H9 (cell line): ENCODE data around the gene TSC2. TPM values are rescaled to one million over a fixed set of nuclear protein-coding genes. Genes with fewer than 3 reads are reported as not detected.
A peak's percentile ranks its signal among the peaks of the same experiment; 100 is the strongest.

ENCODE experiments used
- DNase-seq: peaks from one replicate; pipeline ENCODE4 v3.0.0-alpha.2; 2017
- H2AFZ ChIP-seq: one replicate; pipeline ENCODE4 v1.6.1; 2013; ENCODE audit warnings: mild to moderate bottlenecking, low read length, control low read depth, moderate library complexity
- H2AK5ac ChIP-seq: 2 replicates; pipeline ENCODE4 v1.6.1; 2013; ENCODE audit warnings: low read length, control low read depth, mixed read lengths; ENCODE audit not compliant: insufficient read length
- H2BK120ac ChIP-seq: one replicate; pipeline ENCODE4 v1.6.1; 2013; ENCODE audit warnings: low read depth, mild to moderate bottlenecking, low read length, control low read depth, inconsistent platforms; ENCODE audit not compliant: poor library complexity, severe bottlenecking
- H2BK12ac ChIP-seq: 2 replicates; pipeline ENCODE4 v1.6.1; 2013; ENCODE audit warnings: low read length, control low read depth, mixed read lengths, low read depth; ENCODE audit not compliant: insufficient read length
- H2BK15ac ChIP-seq: 2 replicates; pipeline ENCODE4 v1.6.1; 2013; ENCODE audit warnings: low read depth, low read length, control low read depth
- H2BK20ac ChIP-seq: one replicate; pipeline ENCODE4 v1.6.1; 2013; ENCODE audit warnings: low read depth, mild to moderate bottlenecking, low read length, control low read depth, inconsistent platforms; ENCODE audit not compliant: poor library complexity, severe bottlenecking
- H2BK5ac ChIP-seq: 2 replicates; pipeline ENCODE4 v1.6.1; 2013; ENCODE audit warnings: low read length, control low read depth, mixed read lengths; ENCODE audit not compliant: insufficient read length
- H3K14ac ChIP-seq: 2 replicates; pipeline ENCODE4 v1.6.1; 2013; ENCODE audit warnings: low read length, control low read depth; ENCODE audit not compliant: insufficient read depth
- H3K18ac ChIP-seq: 2 replicates; pipeline ENCODE4 v1.6.1; 2013; ENCODE audit warnings: low read depth, mild to moderate bottlenecking, mixed read lengths, low read length, control low read depth; ENCODE audit not compliant: insufficient read length
- H3K23ac ChIP-seq: 2 replicates; pipeline ENCODE4 v1.6.1; 2013; ENCODE audit warnings: low read length, control low read depth, mixed read lengths, low read depth; ENCODE audit not compliant: insufficient read length
- H3K23me2 ChIP-seq: 2 replicates; pipeline ENCODE4 v1.6.1; 2013; ENCODE audit warnings: low read depth, mild to moderate bottlenecking, mixed read lengths, low read length, control low read depth; ENCODE audit not compliant: insufficient read length, poor library complexity, severe bottlenecking
- H3K27ac ChIP-seq: 2 replicates; pipeline ENCODE4 v1.5.1; 2013; ENCODE audit warnings: low read length, control low read depth, mixed read lengths, low read depth; ENCODE audit not compliant: insufficient read length
- H3K27me3 ChIP-seq: 2 replicates; pipeline ENCODE4 v1.6.1; 2013; ENCODE audit warnings: low read length, control low read depth, inconsistent platforms; ENCODE audit not compliant: insufficient read depth
- H3K4ac ChIP-seq: 2 replicates; pipeline ENCODE4 v1.6.1; 2013; ENCODE audit warnings: low read depth, mild to moderate bottlenecking, control low read depth, inconsistent platforms, low read length, moderate library complexity
- H3K4me1 ChIP-seq: 2 replicates; pipeline ENCODE4 v1.6.1; 2013; ENCODE audit warnings: low read length, control low read depth, inconsistent platforms; ENCODE audit not compliant: insufficient read depth
- H3K4me2 ChIP-seq: 2 replicates; pipeline ENCODE4 v1.6.1; 2013; ENCODE audit warnings: low read length, control low read depth, mixed read lengths; ENCODE audit not compliant: insufficient read length, insufficient read depth
- H3K56ac ChIP-seq: 2 replicates; pipeline ENCODE4 v1.6.1; 2013; ENCODE audit warnings: low read depth, mild to moderate bottlenecking, mixed read lengths, low read length, control low read depth; ENCODE audit not compliant: insufficient read length
- H3K79me1 ChIP-seq: 2 replicates; pipeline ENCODE4 v1.6.1; 2013; ENCODE audit warnings: low read depth, mild to moderate bottlenecking, moderate library complexity, low read length, control low read depth, inconsistent platforms; ENCODE audit not compliant: insufficient read depth, poor library complexity, severe bottlenecking
- H3K79me2 ChIP-seq: 2 replicates; pipeline ENCODE4 v1.6.1; 2013; ENCODE audit warnings: low read length, control low read depth, inconsistent platforms; ENCODE audit not compliant: insufficient read depth
- H3K9ac ChIP-seq: 2 replicates; pipeline ENCODE4 v1.6.1; 2013; ENCODE audit warnings: low read length, control low read depth, mixed read lengths; ENCODE audit not compliant: insufficient read length; ENCODE audit errors: extremely low read depth
- H3K9me3 ChIP-seq: one replicate; pipeline ENCODE4 v1.6.1; 2013; ENCODE audit warnings: low read depth, low read length, inconsistent platforms; ENCODE audit not compliant: control insufficient read depth
- H3T11ph ChIP-seq: one replicate; pipeline ENCODE4 v1.6.1; 2013; ENCODE audit warnings: mild to moderate bottlenecking, low read length, control low read depth, inconsistent platforms
- H4K20me1 ChIP-seq: one replicate; pipeline ENCODE4 v1.6.1; 2013; ENCODE audit not compliant: control insufficient read depth, insufficient read length, insufficient read depth
- H4K5ac ChIP-seq: 2 replicates; pipeline ENCODE4 v1.6.1; 2013; ENCODE audit warnings: low read depth, mild to moderate bottlenecking, mixed read lengths, low read length, control low read depth; ENCODE audit not compliant: insufficient read length
- H4K8ac ChIP-seq: replicated peaks from 2 replicates; pipeline ENCODE4 v1.6.1; 2013; ENCODE audit warnings: low read length, control low read depth, mixed read lengths, low read depth; ENCODE audit not compliant: insufficient read length
- H4K91ac ChIP-seq: 2 replicates; pipeline ENCODE4 v1.6.1; 2013; ENCODE audit warnings: low read depth, mild to moderate bottlenecking, moderate library complexity, mixed read lengths, low read length, control low read depth; ENCODE audit not compliant: insufficient read length
- H3K27ac Mint-ChIP-seq, 3 experiments: 2 replicates in 2 of 3; 3 replicates in 1 of 3; pipeline ENCODE4 v1.8.0; 2020 to 2021; ENCODE audit warnings: mixed read lengths in 3 of 3, mild to moderate bottlenecking in 1 of 3, moderate library complexity in 1 of 3
- H3K27me3 Mint-ChIP-seq: 2 replicates; pipeline ENCODE4 v1.8.0; 2021; ENCODE audit warnings: low read depth, mild to moderate bottlenecking, moderate library complexity, mixed read lengths
- H3K36me3 Mint-ChIP-seq, 3 experiments: 2 replicates in 2 of 3; 3 replicates in 1 of 3; pipeline ENCODE4 v1.8.0; 2020 to 2021; ENCODE audit warnings: low read depth in 3 of 3, mixed read lengths in 3 of 3; ENCODE audit not compliant: insufficient read depth in 1 of 3
- H3K4me1 Mint-ChIP-seq, 2 experiments: 2 replicates each; pipeline ENCODE4 v1.8.0; 2020; ENCODE audit warnings: mixed read lengths in 2 of 2
- H3K4me3 Mint-ChIP-seq, 2 experiments: 2 replicates in 1 of 2; 3 replicates in 1 of 2; pipeline ENCODE4 v1.8.0; 2020 to 2021; ENCODE audit warnings: mild to moderate bottlenecking in 2 of 2, mixed read lengths in 2 of 2, moderate library complexity in 1 of 2
- H3K9me3 Mint-ChIP-seq, 2 experiments: 2 replicates in 1 of 2; 3 replicates in 1 of 2; pipeline ENCODE4 v1.8.0; 2020; ENCODE audit warnings: mild to moderate bottlenecking in 2 of 2, mixed read lengths in 2 of 2, moderate library complexity in 1 of 2
- CTCF ChIP-seq: fragments of 200-600 bp; sonication (generic); conservative IDR thresholded peaks from 3 replicates; pipeline ENCODE4 v1.8.0; 2021; ENCODE audit warnings: antibody characterized with exemption, mild to moderate bottlenecking
- whole genome bisulfite sequencing: extraction: QIAGEN DNeasy Blood & Tissue Kit; methylation state at CpG from one replicate; pipeline ENCODE4 v1.1.7; 2013; ENCODE audit warnings: missing lambda C conversion rate, low lambda C conversion rate, mixed read lengths; ENCODE audit not compliant: insufficient read length; ENCODE audit errors: extremely low coverage; 5-methylcytosine and 5-hydroxymethylcytosine counted together
- total RNA-seq: library from RNA; stranded (reverse); gene quantifications from 2 replicates; pipeline ENCODE4 v1.2.1, GENCODE V29; 2021

Gene TSC2
- total RNA-seq, 1 experiment from 2014 or later: 122 TPM

DNA sequence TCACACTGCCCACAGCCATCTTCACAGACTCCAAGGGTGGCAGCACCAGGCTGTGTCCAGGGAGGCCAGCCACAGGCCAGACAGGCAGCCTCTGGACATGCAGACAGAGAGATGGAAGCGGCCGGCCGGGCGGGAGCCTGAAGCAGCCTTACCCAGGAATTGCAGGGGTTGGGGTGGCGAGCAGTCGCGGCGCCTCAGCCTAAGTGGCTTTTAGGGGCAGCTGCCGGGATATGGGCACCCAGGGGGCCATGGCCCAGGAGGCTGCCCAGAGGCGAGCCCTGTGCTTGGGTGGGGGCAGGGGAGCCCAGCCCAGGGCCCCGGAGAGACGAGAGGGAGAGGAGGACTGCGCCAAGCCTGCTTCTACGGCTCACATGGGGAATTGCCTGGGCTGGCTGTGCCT, 22.5 kb upstream of the TSC2 start:
- H3K4me1 Mint-ChIP-seq: peaks cover 14 to 16% of the 10 kb centered on the region in 2 experiments

More for the DNA sequence above, 22.5 kb upstream of the TSC2 start:
- Histone ChIP-seq H3K4me2 (no peak overlapping the region), H3K27ac (no peak overlapping the region), H2BK20ac (no peak overlapping the region), H3K23ac (no peak overlapping the region), H2BK12ac (no peak overlapping the region), H3K56ac (no peak overlapping the region), H3K23me2 (peaks cover 11% of the 10 kb centered on the region), H2AFZ (no peak overlapping the region), H2BK5ac (no peak overlapping the region), H3K9me3 (no peaks in the 10 kb centered on the region), H3K14ac (no peak overlapping the region), H4K5ac (no peak overlapping the region), H4K20me1 (no peaks in the 10 kb centered on the region), H3T11ph (no peak overlapping the region), H3K9ac (no peak overlapping the region), H3K27me3 (peaks cover 14% of the 10 kb centered on the region; the same call in 1 of the 2 replicates), H2BK15ac (no peak overlapping the region), H3K4ac (no peak overlapping the region), H4K8ac (no peak overlapping the region), H4K91ac (no peak overlapping the region), H2AK5ac (no peak overlapping the region), H3K79me1 (no peaks in the 10 kb centered on the region), H3K18ac (no peak overlapping the region), H2BK120ac (no peak overlapping the region), H3K79me2 (no peaks in the 10 kb centered on the region), H3K4me1 (no peaks in the 10 kb centered on the region; the same call in 1 of the 2 replicates)
- peaks cover 0 to 6% of the 10 kb centered on the region in 2 experiments; a peak in 3 of 5 replicates for H3K9me3 Mint-ChIP-seq
- no peak for TF ChIP-seq CTCF
- no peak overlapping the region for H3K27ac Mint-ChIP-seq
- H3K27me3 Mint-ChIP-seq: peaks cover 60% of the 10 kb centered on the region
- H3K4me3 Mint-ChIP-seq: peak overlapping the region in 1 of 2 experiments; percentile 40; a peak in 2 of 5 replicates
- no peaks in the 10 kb centered on the region for H3K36me3 Mint-ChIP-seq
- no CpG with 5 or more reads among the region's 14 CpGs for WGBS
- no peak for DNase-seq
